Spleen (tissue), 11 donors: ENCODE results near the gene ENPEP. TPM values are rescaled to one million over a fixed set of nuclear protein-coding genes. Genes with fewer than 3 reads are reported as not detected.

Experiments used
- DNase-seq: peaks from one replicate; pipeline ENCODE4 v3.0.0-alpha.2; 2020
- H3K27ac ChIP-seq, 8 donors: fragments of 200-600 bp; sonication (generic) in 7 of 8; 1 replicate in 4 of 8; 2 replicates in 4 of 8; pipeline versions ENCODE4 v1.5.0 to v1.8.0; 2016 to 2021; ENCODE audit warnings: inconsistent platforms in 4 of 8, mild to moderate bottlenecking in 4 of 8, moderate library complexity in 1 of 8
- H3K27me3 ChIP-seq, 7 donors: fragments of 200-600 bp; sonication (generic) in 6 of 7; replicated peaks in 1 of 7; 1 replicate in 4 of 7; 2 replicates in 3 of 7; pipeline versions ENCODE4 v1.5.0 to v1.8.0; 2016 to 2021; ENCODE audit warnings: inconsistent platforms in 3 of 7, mild to moderate bottlenecking in 1 of 7
- H3K36me3 ChIP-seq, 6 donors: fragments of 200-600 bp; sonication (generic) in 5 of 6; 1 replicate in 4 of 6; 2 replicates in 2 of 6; pipeline versions ENCODE4 v1.5.0 to v1.8.0; 2016 to 2021; ENCODE audit warnings: inconsistent platforms in 2 of 6
- H3K4me1 ChIP-seq, 6 donors: fragments of 200-600 bp; sonication (generic) in 5 of 6; 1 replicate in 3 of 6; 2 replicates in 3 of 6; pipeline versions ENCODE4 v1.5.0 to v1.8.0; 2016 to 2021; ENCODE audit warnings: inconsistent platforms in 3 of 6
- H3K4me3 ChIP-seq, 8 donors: fragments of 200-600 bp; sonication (generic) in 7 of 8; 1 replicate in 4 of 8; 2 replicates in 4 of 8; pipeline versions ENCODE4 v1.5.0 to v1.8.0; 2016 to 2021; ENCODE audit warnings: inconsistent platforms in 4 of 8, mild to moderate bottlenecking in 4 of 8, moderate library complexity in 2 of 8
- H3K9me3 ChIP-seq, 8 donors: fragments of 200-600 bp; sonication (generic) in 7 of 8; 1 replicate in 4 of 8; 2 replicates in 4 of 8; pipeline versions ENCODE4 v1.5.0 to v1.8.0; 2016 to 2021; ENCODE audit warnings: inconsistent platforms in 4 of 8
- CTCF ChIP-seq, 11 experiments: fragments of 200-600 bp in 7 of 11; fragments of 450-650 bp in 4 of 11; sonication (generic) in 4 of 11; IDR thresholded peaks in 8 of 11; conservative IDR thresholded peaks in 3 of 11; 1 replicate in 7 of 11; 2 replicates in 4 of 11; pipeline versions ENCODE4 v1.4.0 to v1.8.0; 2016 to 2021; ENCODE audit warnings: antibody characterized with exemption in 11 of 11, inconsistent platforms in 4 of 11, mild to moderate bottlenecking in 1 of 11
- POLR2A ChIP-seq, 3 donors: fragments of 450-650 bp; IDR thresholded peaks; one replicate each; pipeline ENCODE4 v1.5.1; 2017; ENCODE audit warnings: antibody characterized with exemption in 3 of 3, mild to moderate bottlenecking in 1 of 3
- POLR2AphosphoS5 ChIP-seq, 3 donors: sonication (generic); formaldehyde crosslinking; IDR thresholded peaks; one replicate each; pipeline ENCODE4 v1.5.1; 2017; ENCODE audit warnings: antibody characterized with exemption in 3 of 3
- WGBS, 5 donors: extraction: QIAGEN DNeasy Blood & Tissue Kit in 3 of 5; methylation state at CpG; one replicate each; pipeline versions ENCODE4 v1.1.5 to v1.1.7; 2013 to 2018; 5-methylcytosine and 5-hydroxymethylcytosine counted together
- intact Hi-C: fragments of 100-400 bp; cut with DNase I; formaldehyde crosslinking; loops from one replicate; pipeline ENCODE4 v1.15.0; 2023; ENCODE audit warnings: low total_unique reads
- polyA plus RNA-seq, 3 donors: library from polyadenylated mRNA; stranded (reverse); fragments of 200-250 nt; gene quantifications; one replicate each; pipeline ENCODE4 v1.2.1, GENCODE V29; 2013
- total RNA-seq, 7 donors: library from RNA; depleted of rRNA in 3 of 7; stranded (reverse); fragments of >200 nt in 3 of 7; fragmentation: NEBNext Ultra II Directional in 4 of 7; extraction: Animal tissue kit (Norgen Biotek cat#: 25700) in 4 of 7; gene quantifications; one replicate each; pipeline versions ENCODE4 v1.1.0 to v1.2.1, GENCODE V29; 2016 to 2021
- donor health status: healthy with polysubstance abuse.
- donor health status: DM: no; HTN: no; CAD: no; lungs with moderate emphysema.
- donor health status: DM: no; HTN: no; CAD: no.
- donor health status: Bipolar disorder and iron deficiency.
- donor health status: healthy.
- donor health status: DM: no; HTN: no; CAD: no.
- donor health status: DM: yes; HTN: yes; CAD: no.

The ENPEP gene
- total and polyA plus RNA-seq, 10 donors: 1.8 to 48.3 (median 30.3) TPM

DNA sequence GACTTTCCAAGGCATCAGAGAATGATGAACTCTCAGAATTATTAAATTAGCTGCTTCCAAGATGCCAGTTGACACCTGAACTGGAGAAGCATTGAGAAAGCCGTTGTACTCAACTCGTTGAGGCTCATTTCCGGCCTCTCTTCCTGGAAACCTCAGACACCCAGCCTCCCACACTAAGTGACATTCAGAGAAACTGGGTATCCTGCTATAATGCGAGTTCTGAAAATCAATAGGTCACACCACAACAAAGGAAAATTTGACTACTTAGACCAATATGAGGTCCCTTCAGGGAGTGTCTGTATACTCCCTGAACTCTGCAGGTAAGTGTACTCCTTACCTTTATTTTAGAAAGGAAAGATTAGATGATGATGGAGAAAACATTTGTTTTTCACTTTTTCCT is 51.2 kb downstream of the ENPEP start:
- no peak for TF ChIP-seq POLR2A (IDR thresholded peaks at IDR 0.05)
- no peak for TF ChIP-seq POLR2AphosphoS5 (IDR thresholded peaks at IDR 0.05)
- no peak for TF ChIP-seq CTCF (IDR thresholded peaks at IDR 0.05 in 8 of 11, conservative IDR thresholded peaks at IDR 0.05 in 3 of 11)
- Histone ChIP-seq H3K36me3 (no peaks in the 10 kb centered on the region), H3K4me1 (no peaks in the 10 kb centered on the region), H3K27me3 (peaks cover 0 to 19% (median 0%) of the 10 kb centered on the region in 7 donors), H3K9me3 (no peaks in the 10 kb centered on the region), H3K4me3 (no peak overlapping the region), H3K27ac (no peak overlapping the region)
- whole genome bisulfite sequencing, 5 donors: 57 to 73% (median 65%) methylated on average over 4 of the region's 4 CpGs
- intact Hi-C loops: no loop called here
- DNase-seq: no peak

- Histone ChIP-seq H3K27ac (no peak overlapping the region), H3K36me3 (no peaks in the 10 kb centered on the region), H3K4me3 (no peak overlapping the region), H3K9me3 (peaks cover 0 to 8% (median 4%) of the 10 kb centered on the region in 8 donors), H3K27me3 (no peaks in the 10 kb centered on the region), H3K4me1 (no peaks in the 10 kb centered on the region)
- DNase-seq: no peak
- intact Hi-C loops: no loop called here
- TF ChIP-seq POLR2A (IDR thresholded peaks at IDR 0.05) (no peak), CTCF (IDR thresholded peaks at IDR 0.05 in 8 of 11, conservative IDR thresholded peaks at IDR 0.05 in 3 of 11) (no peak), POLR2AphosphoS5 (IDR thresholded peaks at IDR 0.05) (no peak)
- 71 to 88% (median 83%) methylated on average over 4 of the region's 4 CpGs for whole genome bisulfite sequencing, 5 donors
These were observed 57.1 kb downstream of the ENPEP start for GRCh38 chr4:110532901-110533589.

GRCh38 chr4:110533590-110533910 is 57.6 kb downstream of the ENPEP start:
- H3K27ac ChIP-seq: no peak overlapping the region
- H3K27me3 ChIP-seq: no peaks in the 10 kb centered on the region
- H3K36me3 ChIP-seq: no peaks in the 10 kb centered on the region
- no peak overlapping the region for H3K4me3 ChIP-seq
- TF ChIP-seq POLR2A (IDR thresholded peaks at IDR 0.05): no peak
- no peak for TF ChIP-seq CTCF (IDR thresholded peaks at IDR 0.05 in 8 of 11, conservative IDR thresholded peaks at IDR 0.05 in 3 of 11)
- DNase-seq: no peak
- WGBS, 5 donors: 31 to 71% (median 57%) methylated on average over 2 of the region's 2 CpGs
- no peaks in the 10 kb centered on the region for H3K4me1 ChIP-seq
- intact Hi-C loops: no loop called here
- peaks cover 0 to 10% (median 4%) of the 10 kb centered on the region in 8 donors for H3K9me3 ChIP-seq

GRCh38 chr4:110533940-110534339 is 58.0 kb downstream of the ENPEP start:
- Histone ChIP-seq H3K27me3 (no peaks in the 10 kb centered on the region), H3K9me3 (peaks cover 0 to 10% (median 4%) of the 10 kb centered on the region in 8 donors), H3K27ac (no peak overlapping the region), H3K36me3 (no peaks in the 10 kb centered on the region), H3K4me3 (no peak overlapping the region), H3K4me1 (no peaks in the 10 kb centered on the region)
- TF ChIP-seq POLR2A (IDR thresholded peaks at IDR 0.05): no peak
- no peak for TF ChIP-seq CTCF (IDR thresholded peaks at IDR 0.05 in 8 of 11, conservative IDR thresholded peaks at IDR 0.05 in 3 of 11)
- TF ChIP-seq POLR2AphosphoS5 (IDR thresholded peaks at IDR 0.05): no peak
- WGBS, 5 donors: 43 to 71% (median 58%) methylated on average over 3 of the region's 3 CpGs
- no peak for DNase-seq
- intact Hi-C loops: no loop called here
